HG02763 (cell line): Measurements from ENCODE around the gene CLOCK.
A peak's percentile ranks its signal among the peaks of the same experiment; 100 is the strongest.

Experiments used
- ATAC-seq: cut with Tn5 transposase; IDR thresholded peaks from one replicate; pipeline ENCODE4 v1.9.1; 2021; ENCODE audit warnings: mild to moderate bottlenecking, moderate library complexity; ENCODE audit not compliant: unreplicated experiment

Gene CLOCK

DNA sequence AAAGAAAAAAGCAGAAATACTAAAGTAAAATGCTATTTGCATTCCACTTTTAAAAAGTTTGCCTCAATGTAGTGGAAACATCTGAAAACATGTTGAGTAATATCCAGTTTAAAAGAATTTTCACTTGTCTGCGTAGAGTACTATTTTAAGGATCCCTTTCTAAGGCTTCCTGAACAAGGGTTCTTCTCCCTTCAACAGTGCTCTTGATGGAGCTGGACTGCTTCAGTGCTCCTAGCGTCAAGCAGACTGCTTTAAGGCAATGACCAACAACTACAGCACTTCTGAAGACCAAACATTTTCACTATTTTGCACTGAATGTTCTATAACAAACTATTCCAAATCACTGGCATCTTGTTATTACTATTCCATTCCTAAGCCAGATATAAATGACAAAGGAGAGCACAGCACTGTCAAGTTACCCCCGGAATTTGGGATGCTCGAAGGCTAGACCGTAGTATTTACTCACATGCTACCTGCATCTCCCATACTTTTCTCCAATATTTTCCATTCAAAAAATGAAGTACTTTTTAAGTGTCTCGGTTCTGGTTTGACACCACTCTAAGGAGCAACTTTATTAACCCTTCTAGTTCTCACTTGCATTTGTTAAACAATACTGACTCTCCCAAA is 114.9 kb downstream of the CLOCK start:
- ATAC-seq = no peak

DNA sequence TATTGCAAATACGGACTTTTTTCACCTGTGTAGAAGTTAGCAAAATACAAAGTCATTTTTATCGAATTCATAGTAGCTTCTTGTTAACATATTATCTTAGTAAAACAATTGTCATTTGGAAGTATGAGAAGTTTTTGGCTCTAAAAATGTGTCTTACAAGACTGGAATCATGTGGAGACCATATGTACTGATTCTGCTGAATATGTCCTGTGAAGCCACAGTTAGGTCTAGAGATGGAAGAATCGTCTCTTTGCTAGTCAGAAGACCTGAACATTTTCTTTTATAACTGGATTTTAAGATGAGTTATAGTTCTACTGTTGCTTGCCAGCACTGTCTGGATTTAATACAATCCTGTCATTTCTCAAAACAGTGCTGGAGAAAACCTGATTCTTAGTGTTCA is 121.9 kb downstream of the CLOCK start:
- ATAC-seq = no peak

DNA sequence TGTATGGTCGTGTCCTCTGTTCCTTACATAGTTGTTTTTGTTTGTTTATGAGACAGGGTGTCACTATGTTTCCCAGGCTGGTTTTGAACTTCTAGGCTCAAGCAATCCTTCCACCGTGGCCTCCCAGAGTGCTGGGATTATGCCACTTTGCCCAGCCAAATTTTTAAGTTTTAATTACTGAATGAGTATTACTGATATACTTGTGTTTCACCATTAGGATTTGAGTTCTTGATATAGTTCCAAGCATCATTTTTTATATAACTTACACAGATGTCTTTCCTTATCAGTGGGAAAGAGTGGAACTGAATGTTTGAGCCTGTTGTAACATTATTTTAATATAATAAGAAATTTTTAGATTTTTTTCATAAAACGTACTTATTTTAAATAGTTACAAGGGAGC is 130.5 kb downstream of the CLOCK start:
- ATAC-seq = no peak

DNA sequence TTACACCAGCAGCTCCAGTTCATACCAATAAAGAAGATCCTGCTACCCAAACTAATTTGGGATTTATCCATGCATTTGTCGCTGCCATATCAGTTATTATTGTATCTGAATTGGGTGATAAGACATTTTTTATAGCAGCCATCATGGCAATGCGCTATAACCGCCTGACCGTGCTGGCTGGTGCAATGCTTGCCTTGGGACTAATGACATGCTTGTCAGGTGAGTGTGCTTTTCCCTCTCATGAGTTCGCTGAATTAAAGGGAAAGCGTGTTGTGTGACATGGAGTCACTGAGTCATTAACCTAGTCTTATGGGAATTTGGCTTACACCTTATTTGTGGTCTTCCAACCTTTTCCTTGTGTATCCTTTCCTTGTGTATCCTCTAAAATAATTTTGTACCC is 135.1 kb downstream of the CLOCK start:
- ATAC-seq = no peak

DNA sequence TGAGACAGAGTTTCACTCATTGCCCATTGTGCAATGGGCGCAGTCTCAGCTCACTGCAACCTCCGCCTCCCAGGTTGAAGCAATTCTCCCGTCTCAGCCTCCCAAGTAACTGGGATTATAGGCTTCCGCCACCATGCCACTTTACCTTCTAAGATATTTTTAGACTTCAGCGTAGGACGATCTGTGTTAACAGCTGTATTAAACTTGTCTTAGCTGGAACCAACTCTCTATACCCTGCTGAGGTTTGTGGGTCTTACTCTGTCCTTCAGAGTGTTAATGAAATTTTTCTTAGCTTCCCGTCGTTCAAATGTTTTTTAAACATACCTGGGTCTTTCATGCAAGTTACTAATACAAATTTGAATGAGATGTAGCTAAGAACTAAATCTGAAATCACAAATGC is 136.3 kb downstream of the CLOCK start:
- ATAC-seq = no peak

DNA sequence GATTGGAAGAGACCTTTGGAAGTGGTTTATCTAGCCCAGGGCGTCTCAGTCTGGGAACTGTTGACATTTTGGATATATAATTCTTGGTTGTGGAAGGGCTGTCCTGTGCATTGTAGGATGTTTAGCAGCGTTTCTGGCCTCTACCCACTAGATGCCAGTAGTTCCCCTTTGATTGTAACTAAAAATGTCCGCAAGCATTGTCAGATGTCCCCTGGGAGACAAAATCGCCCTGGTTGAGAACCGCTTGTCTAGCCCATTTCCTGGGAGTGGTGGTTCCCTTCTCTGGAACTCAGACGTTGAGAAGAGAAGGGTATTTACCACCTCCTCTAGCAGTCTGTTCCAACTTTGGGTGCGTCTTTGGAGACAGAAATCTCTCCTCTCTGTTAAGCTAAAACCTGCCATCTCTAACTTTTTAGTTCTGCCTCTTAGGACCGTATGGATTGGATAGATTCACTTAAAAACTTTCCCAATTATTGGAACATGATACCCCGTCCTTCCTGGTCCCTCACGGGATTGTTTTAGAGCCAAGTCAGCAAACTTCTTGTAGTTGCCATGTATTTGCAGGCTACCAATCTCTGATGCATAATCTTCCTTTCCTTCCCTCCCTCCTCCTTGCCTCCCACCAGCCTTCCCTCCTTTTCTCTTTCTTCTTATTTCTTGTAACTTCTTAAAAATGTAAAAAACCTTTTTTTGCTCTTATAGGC is 137.1 kb downstream of the CLOCK start:
- peak; percentile 83 for ATAC-seq

DNA sequence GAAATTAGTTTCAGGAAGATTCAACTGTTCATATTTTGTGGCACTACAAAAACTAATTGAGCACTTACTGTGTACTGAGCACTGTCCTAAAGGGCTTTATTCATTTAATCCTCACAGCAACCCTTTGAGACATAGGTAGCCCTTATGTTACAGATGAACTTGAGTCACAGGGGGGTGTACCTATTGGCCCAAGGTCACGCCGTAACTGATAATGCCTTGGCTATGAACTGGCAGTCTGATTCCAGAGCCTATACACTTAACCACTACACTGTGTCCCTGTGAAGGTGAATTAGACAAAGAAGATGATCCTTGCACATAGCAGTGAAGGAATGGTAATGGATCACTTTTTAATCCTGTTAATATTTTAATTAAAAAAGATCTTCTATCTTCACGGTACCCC is 138.9 kb downstream of the CLOCK start:
- no peak for ATAC-seq

DNA sequence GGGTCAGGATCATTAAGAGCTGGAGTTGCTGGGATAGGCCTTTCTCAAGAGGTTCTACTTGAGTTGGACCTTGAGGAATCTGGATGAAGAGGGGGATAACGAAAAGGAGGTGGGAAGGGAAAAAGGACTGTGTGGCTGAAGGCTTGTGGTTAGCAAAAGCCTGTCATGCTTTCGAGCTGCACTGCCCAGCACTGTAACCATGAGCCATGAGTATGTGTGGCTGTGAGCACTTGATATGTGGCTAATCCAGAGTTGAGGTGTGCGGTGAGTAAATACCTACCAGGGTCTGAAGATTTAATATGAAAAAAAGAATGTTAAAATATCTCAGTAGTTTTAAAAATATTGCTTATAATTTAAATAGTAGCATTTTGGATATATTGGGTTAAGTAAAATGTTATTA is 139.6 kb downstream of the CLOCK start:
- ATAC-seq = no peak

DNA sequence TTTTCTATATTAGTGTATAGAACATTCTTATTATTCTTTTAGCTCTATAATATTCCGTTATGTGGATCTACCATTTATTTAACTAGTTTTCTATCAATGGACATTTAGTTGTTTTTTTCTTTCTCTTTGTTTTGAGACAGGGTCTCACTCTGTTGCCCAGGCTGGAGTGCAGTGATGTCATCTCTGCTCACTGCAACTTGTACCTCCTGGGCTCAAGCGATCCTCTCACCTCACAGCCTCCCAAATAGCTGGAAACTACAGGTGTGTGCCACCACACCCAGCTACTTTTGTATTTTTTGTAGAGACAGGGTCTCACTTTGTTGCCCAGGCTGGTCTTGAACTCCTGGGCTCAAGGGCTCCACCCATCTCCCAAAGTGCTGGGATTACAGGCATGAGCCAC is 140.2 kb downstream of the CLOCK start:
- no peak for ATAC-seq

DNA sequence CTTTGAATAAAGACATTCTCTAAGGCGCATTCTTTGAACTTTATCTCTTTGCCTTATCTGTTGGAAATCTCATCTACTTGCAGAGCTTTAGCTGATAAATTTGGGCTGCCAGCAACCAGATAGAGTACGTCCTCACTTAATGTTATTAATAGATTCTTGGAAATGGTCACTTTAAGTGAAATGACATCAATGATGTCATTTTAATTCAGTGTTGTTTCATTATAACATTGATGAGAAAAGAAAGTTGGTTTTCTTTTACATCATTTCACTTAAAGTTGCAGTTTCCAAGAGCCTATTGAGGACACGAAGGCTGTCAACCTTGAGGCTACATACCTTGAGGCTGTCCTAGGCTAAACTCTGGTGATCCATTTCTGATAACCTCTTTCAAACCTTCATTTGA is 141.6 kb downstream of the CLOCK start:
- ATAC-seq = no peak

DNA sequence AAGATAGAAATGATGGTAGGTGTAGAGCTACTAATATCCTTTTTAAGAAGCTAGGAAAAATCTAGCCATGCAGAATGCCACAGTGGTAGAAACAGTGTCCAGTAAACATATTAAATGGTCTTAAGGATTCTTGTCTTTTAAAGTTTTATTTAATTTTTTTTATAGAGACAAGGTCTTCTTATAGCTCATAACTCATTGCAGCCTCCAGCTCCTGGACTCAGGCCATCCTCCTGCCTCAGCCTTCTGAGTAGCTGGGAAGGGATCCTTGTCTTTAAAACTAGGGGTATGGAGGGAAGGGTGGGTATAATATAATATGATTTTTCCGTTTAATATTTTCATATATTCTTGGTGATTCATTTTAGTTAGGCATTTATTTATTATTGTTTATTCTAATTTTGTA is 147.1 kb downstream of the CLOCK start:
- no peak for ATAC-seq

DNA sequence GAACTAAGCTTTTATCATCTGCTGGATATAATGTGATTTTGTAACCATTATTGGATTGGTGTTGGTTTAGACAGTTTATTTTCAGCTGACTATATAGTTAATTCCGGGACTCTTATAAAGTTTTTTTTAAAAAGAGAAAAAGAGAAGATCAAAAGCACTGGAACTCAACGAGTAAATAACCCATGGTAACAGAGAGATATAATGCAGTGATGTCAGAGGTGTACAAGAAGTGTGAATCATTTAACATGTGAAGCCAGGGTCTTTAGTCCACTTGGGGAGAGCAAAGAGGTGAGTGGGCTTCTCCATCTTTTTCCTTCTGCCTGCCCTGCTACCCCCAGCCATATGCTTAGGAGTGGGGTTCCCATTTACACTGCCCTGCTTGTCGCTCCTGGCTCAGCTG is 147.7 kb downstream of the CLOCK start:
- ATAC-seq = no peak

DNA sequence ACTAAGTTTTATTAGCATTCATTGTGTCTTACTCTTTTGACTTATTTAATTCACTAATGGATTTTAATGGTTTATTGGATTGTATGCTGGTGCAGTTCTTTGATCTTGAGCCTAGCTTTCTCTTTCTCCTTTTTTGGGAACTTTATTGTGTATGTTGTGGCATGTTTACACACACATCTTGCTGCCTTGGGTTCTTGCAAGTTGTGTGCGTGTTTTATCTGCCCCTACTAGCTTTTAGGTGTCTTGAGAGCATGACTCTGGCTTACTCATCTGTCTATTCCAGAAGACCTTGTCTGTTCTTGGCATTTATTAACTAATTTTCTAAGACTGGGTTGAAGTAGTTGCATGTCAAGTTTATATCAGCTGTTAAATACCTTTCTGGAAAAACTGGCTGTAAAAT is 148.2 kb downstream of the CLOCK start:
- ATAC-seq = no peak

DNA sequence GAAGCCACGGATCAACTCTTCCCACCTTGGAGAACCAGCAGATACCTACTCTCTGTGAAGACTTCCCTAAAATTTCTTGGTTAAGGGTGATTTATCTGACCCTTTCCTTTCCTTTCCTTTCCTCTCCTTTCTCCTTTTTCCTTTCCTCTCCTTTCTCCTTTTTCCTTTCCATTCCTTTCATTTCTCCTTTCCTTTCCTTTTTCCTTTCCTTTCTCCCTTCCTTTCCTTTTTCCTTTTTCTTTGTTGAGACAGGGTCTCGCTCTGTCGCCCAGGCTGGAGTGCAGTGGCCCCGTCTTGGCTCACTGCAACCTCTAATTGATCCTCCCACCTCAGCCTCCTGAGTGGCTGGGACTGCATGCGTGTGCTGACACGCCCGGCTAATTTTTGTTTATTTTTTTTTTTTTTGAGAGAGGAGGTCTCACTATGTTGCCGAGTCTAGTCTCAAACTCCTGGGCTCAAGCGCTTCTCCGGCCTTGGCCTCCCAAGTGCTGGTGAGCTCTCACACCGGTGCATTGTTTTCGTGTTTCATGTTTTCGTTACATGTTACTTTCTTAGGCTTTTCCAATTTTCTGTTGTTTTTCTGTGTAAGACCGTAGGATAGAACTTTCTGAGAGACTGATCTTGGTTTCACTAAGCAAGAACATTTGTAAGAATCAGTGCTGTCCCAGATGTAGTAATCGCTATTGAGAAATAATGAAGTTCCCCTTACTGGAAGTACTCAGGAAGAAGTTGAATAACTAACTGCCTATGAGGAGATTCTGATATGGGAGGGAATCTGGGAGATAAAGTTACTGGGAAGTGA is 149.0 kb downstream of the CLOCK start:
- ATAC-seq = no peak

DNA sequence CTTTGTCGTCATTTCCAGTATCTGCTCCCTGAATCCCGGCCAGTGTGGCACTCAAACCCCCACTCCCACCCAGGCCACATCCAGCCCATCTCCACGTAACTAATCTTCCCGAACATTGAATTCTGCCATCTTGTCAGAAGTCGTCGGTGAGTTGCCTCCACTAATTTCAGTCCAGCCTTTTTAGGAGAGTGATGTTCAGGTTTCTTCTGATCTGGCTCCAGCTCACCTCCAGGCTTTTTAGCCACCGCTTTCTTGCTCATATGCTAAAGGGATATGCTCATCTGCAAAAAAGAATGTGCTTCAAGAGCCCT is 149.6 kb downstream of the CLOCK start:
- no peak for ATAC-seq

DNA sequence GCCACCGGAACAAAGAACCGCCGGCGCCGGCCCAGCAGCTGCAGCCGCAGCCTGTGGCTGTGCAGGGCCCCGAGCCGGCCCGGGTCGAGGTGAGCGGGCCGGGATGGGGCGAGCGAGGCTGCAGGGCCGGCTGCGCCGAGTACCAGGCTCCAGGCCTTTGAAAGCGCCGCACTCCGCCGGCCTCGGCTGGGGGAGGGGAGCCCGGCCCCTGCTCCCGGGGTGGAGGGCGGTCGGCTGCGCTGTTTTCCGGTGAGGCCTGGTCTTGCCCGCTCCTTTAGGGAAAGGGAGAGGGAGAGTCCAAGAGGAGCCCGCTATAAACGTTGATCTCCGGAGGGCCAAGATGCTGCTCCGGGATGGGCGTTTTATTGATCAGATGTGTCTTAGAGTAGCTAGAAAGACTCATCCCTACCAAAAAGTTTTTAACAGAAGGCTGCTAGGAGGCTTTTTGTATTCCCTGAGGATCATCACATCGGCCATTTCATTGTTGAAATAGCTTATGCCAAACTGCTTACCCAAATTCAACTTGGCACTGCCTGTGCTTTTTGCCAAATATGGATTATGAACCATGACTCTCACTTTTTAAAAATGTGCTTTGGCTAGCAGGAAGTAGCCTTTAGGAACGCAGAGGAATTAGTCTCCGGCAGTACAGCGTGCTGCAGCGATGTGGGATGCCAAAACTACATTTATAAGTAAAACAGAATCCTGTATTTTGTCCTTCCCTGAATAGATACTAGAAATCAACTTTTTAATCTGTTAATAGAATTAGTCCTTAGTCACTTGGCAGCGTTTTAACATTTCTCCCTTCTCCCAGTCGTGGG is 150.2 kb downstream of the CLOCK start:
- peak; percentile 27 for ATAC-seq

DNA sequence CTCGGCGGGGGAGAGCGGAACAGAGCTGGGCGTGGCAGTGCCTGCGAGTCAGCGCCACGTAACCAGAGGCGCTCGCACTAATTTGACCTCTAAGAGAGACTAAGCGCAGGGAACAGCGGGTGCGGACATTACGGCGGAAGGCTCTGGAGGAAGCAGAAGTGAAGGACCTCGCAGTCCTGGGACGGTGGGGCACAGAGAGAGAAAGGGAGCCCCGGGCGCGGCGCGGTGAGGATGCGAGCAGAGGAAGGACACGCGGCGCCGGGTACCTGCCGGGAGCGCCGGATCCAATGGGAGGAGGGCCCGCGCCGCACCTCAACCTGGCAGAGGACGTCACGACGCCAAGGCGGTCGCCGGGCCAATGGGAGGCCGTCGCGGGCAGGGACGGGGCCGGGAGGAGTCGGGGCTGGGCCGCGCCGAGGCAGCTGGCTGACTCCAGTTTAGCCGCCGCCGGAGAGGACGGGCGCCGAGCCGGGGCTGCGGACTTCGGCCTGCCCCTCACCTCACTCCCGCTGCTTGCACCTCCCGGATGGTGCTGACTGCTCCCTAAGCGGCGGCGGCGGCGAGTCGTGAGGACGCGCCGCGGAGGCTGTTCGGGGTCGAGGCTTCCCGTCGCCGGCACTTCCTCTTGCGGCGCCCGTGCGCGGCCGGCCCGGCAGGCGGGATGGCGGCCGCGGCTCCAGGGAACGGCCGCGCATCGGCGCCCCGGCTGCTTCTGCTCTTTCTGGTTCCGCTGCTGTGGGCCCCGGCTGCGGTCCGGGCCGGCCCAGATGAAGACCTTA is 151.0 kb downstream of the CLOCK start, which contains the start of gene TMEM165:
TMEM165 (plus strand) TSS at position 429 of the 779 bp plus-strand sequence; CDS start at position 662, 233 bp downstream.
- ATAC-seq = peak; percentile 93

DNA sequence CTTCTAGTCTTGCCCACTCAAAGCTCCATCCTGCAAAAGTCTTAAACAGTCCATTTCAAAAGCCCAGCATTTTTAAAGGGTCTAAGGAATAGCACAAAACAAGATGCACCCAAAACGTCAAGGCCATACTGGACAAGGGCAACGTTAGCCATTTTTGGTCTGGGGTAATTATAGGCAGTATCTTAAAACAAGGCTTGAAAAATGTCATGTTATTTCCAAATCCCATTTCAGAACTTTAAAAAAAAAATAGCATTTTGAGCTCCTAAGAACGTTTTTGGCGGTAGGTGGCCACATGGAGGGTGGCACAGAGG is 151.5 kb downstream of the CLOCK start:
- ATAC-seq = peak; percentile 0

DNA sequence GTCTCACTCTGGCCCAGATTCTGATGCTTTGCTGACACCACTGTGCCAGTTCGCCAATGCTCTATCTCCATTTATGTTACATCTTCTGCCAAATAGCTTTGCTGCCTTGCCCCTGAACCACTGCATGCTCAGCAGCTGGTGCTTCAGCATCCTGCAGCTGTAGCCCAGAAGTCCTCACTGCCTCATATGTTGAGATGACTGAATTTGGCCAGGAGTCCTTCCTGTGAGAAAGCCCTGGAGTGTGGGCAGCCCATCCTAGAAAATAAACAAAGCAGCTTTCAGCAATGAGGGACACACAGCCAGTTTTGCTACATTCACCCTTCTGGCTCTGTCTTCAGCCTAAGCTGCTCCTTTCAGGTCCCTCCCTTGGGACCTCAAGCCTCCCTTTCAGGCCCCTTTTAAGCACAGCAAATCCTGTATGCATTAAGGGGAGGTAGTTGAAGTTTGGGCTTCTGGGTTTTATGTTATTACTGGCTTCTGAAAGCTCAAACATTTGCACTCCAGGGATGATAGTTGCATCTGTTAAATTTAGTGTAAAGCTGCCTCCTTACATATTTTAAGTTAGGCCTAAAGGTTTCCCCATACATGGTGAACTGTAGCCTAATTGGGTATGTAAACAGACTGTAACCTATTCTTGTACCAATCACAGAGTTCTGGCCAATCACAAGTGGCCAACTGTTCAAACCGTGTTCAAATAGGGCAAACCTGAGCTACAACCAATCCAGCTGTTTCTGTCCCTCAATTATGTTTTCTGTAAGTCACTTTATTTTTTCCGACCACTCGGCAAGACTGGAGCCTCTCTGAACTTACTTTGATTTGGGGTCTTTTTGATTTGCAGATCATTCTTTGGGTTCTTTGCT is 153.0 kb downstream of the CLOCK start:
- no peak for ATAC-seq

DNA sequence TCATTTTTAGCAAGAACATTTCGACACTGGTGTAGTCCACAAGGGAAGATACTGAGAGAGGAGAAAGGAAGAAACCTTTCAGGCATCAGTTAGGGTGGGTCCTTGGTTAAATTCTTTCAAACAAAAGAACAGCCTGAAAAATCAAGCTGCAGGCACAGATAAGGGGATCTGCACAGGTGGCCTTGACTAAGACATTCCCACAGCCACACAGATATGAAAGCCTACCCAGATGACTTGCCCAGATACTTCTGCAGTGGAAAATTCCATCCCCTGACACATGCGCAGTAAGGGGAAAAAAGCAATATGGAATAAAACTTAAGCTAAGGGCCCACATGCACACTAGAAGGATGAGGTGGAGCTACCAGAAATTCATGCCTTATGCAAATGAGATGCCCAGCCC is 159.9 kb downstream of the CLOCK start:
- ATAC-seq = no peak
